HG02623 (cell line): Measurements from ENCODE around the gene CHRNB1.

ENCODE experiments used
- ATAC-seq: cut with Tn5 transposase; IDR thresholded peaks from one replicate; pipeline ENCODE4 v1.9.1; 2021; ENCODE audit warnings: moderate library complexity; ENCODE audit not compliant: unreplicated experiment

CHRNB1 gene

GRCh38 chr17:7483255-7484066, 38.6 kb downstream of the CHRNB1 start:
- ATAC-seq, result peak; percentile 19

- ATAC-seq, result peak; percentile 55
Measured at GRCh38 chr17:7484067-7484918, 39.4 kb downstream of the CHRNB1 start, which contains the start of gene POLR2A. TSS of gene POLR2A (plus strand) at chr17:7484366.

- no peak for ATAC-seq
Measured at GRCh38 chr17:7484919-7485377, 40.1 kb downstream of the CHRNB1 start.

DNA sequence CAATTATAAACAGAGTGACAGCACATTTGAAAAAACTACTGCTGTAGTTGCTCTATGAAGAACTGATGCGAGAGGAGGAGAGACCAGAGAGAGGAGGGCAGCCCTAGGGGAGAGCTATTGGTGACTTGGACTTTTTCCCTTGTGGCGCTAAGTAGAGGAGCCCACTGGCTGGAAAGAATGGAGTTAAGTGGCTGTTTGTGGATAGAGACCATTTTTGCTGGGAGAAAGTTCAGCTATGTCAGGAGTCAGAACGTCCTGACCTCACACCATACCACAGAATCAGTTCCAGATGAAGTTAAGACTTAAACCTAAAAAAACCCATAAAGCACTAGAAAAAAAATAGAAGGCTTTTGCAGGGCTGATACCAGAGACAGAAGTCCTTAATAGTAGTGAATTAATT, 41.3 kb downstream of the CHRNB1 start:
- no peak for ATAC-seq

DNA sequence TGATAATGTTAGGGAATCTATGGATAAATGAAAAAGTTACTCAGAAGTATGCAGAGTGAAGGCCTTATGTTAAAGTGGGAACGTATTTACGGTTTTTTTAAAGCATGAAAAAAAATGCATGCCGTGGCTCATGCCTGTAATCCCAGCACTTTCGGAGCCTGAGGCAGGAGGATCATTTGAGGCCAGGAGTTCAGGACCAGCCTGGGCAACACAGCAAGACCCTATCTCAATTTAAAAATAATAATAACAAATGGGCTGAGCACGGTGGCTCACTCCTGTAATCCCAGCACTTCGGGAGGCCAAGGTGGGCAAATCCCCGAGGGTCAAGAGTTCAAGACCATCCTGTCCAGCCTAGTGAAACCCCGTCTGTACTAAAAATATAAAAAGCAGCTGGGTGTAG, 45.3 kb downstream of the CHRNB1 start:
- ATAC-seq, result no peak

DNA sequence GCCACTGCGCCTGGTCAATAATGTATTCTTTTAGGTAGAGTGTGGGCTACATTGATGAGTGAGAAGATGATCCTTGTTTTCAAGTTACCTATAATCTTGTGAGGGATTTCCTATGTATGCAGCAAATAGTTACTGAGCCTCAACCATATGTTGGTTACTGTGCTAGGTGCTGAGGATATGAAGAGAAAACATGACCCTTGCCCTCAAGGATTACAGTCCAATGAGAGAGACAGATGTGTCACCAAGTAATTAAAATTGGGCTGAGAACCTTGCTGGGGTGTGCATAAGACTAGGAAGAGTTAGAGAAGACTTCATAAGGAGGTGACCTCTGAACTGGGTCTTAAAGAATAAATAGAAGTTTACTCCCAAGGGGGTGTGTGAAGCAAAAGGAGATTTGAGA, 46.7 kb downstream of the CHRNB1 start:
- ATAC-seq, result no peak

DNA sequence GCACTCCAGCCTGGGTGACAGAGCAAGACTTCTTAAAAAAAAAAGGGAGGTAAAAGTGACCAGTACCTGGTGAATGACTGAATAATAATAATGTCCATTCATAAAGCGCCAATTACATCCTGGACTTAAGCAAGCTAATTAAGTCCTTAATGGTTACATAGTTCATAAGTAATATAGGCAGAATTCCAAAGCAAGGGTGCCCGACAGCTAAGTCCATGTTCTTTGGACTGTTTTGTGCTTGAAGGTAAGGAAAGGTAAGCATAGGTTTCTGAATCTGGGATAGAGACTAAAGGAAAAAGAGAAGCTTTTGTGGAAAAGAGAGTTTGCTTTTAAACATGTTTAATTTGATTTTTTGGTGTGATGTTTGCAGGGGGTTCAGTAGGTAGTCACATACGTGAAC, 49.1 kb downstream of the CHRNB1 start:
- ATAC-seq, result no peak

GRCh38 chr17:7495906-7496434, 51.1 kb downstream of the CHRNB1 start:
- ATAC-seq, result no peak

GRCh38 chr17:7496470-7497183, 51.8 kb downstream of the CHRNB1 start:
- ATAC-seq, result no peak

GRCh38 chr17:7497228-7497627, 52.4 kb downstream of the CHRNB1 start:
- no peak for ATAC-seq

DNA sequence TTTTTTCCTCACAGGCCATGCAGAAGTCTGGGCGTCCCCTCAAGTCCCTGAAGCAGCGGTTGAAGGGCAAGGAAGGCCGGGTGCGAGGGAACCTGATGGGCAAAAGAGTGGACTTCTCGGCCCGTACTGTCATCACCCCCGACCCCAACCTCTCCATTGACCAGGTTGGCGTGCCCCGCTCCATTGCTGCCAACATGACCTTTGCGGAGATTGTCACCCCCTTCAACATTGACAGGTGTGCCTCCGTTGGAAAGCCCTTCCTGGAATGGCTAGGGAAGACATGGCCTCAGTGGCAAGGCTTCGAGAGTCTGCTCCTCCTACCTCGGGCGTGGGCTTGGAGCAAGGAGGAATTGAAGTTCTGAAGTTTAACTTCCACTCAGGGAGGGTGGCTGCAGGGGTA, 52.8 kb downstream of the CHRNB1 start:
- ATAC-seq, result no peak

DNA sequence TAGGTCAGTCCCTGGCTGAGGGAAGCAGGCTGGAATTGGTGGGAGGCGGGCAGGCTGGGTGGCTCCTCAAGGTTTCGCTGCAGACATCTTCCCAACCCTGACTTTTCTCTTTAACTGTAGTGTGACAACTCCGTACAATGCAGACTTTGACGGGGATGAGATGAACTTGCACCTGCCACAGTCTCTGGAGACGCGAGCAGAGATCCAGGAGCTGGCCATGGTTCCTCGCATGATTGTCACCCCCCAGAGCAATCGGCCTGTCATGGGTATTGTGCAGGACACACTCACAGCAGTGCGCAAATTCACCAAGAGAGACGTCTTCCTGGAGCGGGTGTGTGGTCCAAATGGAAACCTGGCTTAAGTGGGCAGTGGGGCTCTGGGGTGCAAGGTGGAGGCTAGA, 54.3 kb downstream of the CHRNB1 start:
- ATAC-seq, result no peak

DNA sequence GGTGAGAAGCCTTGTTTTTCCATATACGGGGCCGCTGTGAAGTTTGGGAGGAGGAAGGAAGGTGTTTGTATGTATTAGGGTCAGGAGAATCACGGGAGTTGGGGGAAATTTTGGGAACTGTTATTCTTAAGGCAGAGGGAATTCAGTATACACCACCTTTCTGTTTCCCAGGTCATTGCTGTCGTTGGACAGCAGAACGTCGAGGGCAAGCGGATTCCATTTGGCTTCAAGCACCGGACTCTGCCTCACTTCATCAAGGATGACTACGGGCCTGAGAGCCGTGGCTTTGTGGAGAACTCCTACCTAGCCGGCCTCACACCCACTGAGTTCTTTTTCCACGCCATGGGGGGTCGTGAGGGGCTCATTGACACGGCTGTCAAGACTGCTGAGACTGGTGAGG, 56.9 kb downstream of the CHRNB1 start:
- no peak for ATAC-seq

- no peak for ATAC-seq
Measured at GRCh38 chr17:7502171-7502847, 57.4 kb downstream of the CHRNB1 start.

GRCh38 chr17:7502987-7503386, 58.1 kb downstream of the CHRNB1 start:
- no peak for ATAC-seq

DNA sequence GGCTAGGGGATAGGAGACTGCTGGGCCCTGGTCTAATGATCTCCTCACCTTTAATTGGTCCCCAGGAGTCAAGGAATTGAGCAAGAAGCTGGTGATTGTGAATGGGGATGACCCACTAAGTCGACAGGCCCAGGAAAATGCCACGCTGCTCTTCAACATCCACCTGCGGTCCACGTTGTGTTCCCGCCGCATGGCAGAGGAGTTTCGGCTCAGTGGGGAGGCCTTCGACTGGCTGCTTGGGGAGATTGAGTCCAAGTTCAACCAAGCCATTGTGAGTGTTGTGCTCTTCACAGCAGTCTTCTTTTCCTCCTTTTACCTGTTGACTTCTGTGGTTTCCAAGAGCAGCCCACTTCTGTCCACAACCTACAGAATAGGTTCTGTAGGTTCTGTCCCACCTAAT, 58.7 kb downstream of the CHRNB1 start:
- no peak for ATAC-seq
